Ovary (tissue), 3 donors: Measurements from ENCODE around the gene USP36.

Experiments
- CTCF ChIP-seq, 3 donors: fragments of 450-650 bp in 2 of 3; fragments of 200-600 bp in 1 of 3; IDR thresholded peaks; one replicate each; pipeline versions ENCODE4 v1.5.1 to v1.8.0; 2016 to 2022; ENCODE audit warnings: antibody characterized with exemption in 3 of 3, mild to moderate bottlenecking in 1 of 3
- EP300 ChIP-seq: sonication (generic); formaldehyde crosslinking; IDR thresholded peaks from one replicate; pipeline ENCODE4 v1.6.1; 2017; ENCODE audit warnings: antibody characterized with exemption
- POLR2A ChIP-seq: fragments of 450-650 bp; IDR thresholded peaks from one replicate; pipeline ENCODE4 v1.6.1; 2017; ENCODE audit warnings: antibody characterized with exemption, mild to moderate bottlenecking, moderate library complexity
- donor health status: DM: no; HTN: no; CAD: no.

DNA sequence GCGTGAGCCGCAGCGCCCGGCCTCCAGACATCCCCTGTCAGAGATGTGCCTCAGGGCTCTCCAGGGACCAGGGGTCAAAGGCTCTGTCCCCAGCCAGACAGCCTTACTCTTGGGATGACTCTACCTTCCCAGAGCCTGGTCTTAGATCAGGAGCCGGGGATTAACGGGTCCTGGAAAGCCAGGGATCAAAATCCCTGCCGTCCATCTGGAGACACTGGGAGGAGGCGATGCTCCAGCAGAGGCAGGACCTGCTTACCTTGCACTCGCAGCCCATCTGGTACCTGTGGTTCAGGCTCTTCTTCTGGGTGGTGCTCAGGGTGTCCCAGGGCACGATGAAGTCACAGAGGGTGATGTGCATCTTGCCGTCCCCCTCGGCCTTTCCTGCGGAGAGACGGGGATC lies 16.7 kb upstream of the USP36 start:
- no peak for TF ChIP-seq CTCF (IDR thresholded peaks at IDR 0.05)
- no peak for TF ChIP-seq POLR2A
- no peak for TF ChIP-seq EP300
